ENCODE results near the gene TRIM60.
"Not testable (repeated sequence)": the region's sequence is repeated elsewhere in the genome, so short reads cannot be mapped to it uniquely, and the experiment has no call there.

DNA sequence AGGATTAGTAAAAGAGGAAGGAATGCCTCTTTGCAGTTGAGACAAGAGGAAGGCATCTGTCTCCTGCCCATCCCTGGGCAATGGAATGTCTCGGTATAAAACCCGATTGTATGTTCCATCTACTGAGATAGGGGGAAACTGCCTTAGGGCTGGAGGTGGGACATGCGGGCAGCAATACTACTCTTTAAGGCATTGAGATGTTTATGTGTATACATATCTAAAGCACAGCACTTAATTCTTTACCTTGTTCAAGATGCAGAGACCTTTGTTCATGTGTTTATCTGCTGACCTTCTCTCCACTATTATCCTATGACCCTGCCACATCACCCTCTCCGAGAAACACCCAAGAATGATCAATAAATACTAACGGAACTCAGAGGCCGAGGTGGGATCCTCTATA lies 35.7 kb upstream of the TRIM60 start:
- not testable (repeated sequence) for TF ChIP-seq CTCF (conservative IDR thresholded peaks at IDR 0.05; ENCODE audit: low read depth in 2 of 2); EZH2 (IDR thresholded peaks at IDR 0.05; ENCODE audit: low read depth, unreplicated experiment); ETS1 (IDR thresholded peaks at IDR 0.05); CREB1 (CRISPR knock-in tag; IDR thresholded peaks at IDR 0.05; ENCODE audit: low read depth); JUNB (IDR thresholded peaks at IDR 0.05; ENCODE audit: unreplicated experiment); POLR2AphosphoS5 (IDR thresholded peaks at IDR 0.05; ENCODE audit: low read depth); STAT1 (IDR thresholded peaks at IDR 0.05; ENCODE audit: unreplicated experiment); EZH2phosphoT487 (IDR thresholded peaks at IDR 0.05; ENCODE audit: unreplicated experiment); NANOG (IDR thresholded peaks at IDR 0.05; ENCODE audit: borderline replicate concordance)
- TF ChIP-seq, protein P1, sequence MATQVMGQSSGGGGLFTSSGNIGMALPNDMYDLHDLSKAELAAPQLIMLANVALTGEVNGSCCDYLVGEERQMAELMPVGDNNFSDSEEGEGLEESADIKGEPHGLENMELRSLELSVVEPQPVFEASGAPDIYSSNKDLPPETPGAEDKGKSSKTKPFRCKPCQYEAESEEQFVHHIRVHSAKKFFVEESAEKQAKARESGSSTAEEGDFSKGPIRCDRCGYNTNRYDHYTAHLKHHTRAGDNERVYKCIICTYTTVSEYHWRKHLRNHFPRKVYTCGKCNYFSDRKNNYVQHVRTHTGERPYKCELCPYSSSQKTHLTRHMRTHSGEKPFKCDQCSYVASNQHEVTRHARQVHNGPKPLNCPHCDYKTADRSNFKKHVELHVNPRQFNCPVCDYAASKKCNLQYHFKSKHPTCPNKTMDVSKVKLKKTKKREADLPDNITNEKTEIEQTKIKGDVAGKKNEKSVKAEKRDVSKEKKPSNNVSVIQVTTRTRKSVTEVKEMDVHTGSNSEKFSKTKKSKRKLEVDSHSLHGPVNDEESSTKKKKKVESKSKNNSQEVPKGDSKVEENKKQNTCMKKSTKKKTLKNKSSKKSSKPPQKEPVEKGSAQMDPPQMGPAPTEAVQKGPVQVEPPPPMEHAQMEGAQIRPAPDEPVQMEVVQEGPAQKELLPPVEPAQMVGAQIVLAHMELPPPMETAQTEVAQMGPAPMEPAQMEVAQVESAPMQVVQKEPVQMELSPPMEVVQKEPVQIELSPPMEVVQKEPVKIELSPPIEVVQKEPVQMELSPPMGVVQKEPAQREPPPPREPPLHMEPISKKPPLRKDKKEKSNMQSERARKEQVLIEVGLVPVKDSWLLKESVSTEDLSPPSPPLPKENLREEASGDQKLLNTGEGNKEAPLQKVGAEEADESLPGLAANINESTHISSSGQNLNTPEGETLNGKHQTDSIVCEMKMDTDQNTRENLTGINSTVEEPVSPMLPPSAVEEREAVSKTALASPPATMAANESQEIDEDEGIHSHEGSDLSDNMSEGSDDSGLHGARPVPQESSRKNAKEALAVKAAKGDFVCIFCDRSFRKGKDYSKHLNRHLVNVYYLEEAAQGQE (IDR thresholded peaks at IDR 0.05; ENCODE audit: unreplicated experiment), result not testable (repeated sequence)
